ENCODE results near the gene PPP6R2. TPM values are rescaled to one million over a fixed set of nuclear protein-coding genes. Genes with fewer than 3 reads are reported as not detected.

Gene PPP6R2
- total and polyA plus RNA-seq, 2 of the 8 experiments (the other 6 are each of a cell fraction or from before 2014, with no cell fraction given), result 25.0 to 32.2 TPM

- TF ChIP-seq EP300 (IDR thresholded peaks at IDR 0.05; ENCODE audit: borderline replicate concordance in 1 of 2, low read depth in 2 of 2, low read length in 2 of 2) (no peak), KDM5A (IDR thresholded peaks at IDR 0.05; ENCODE audit: low read length) (no peak), CHD7 (IDR thresholded peaks at IDR 0.05; ENCODE audit: insufficient replicate concordance, low read length) (no peak), JUN (IDR thresholded peaks at IDR 0.05; ENCODE audit: low read depth, low read length) (no peak), BCL11A (IDR thresholded peaks at IDR 0.05; ENCODE audit: low read depth in 2 of 2, low read length in 2 of 2) (no peak), TEAD4 (IDR thresholded peaks at IDR 0.05; ENCODE audit: low read depth, low read length) (no peak), RFX5 (IDR thresholded peaks at IDR 0.05; ENCODE audit: borderline replicate concordance, low read depth, low read length) (no peak), ATF3 (IDR thresholded peaks at IDR 0.05; ENCODE audit: insufficient read depth, low read depth, low read length) (no peak), CTBP2 (IDR thresholded peaks at IDR 0.05; ENCODE audit: borderline replicate concordance, insufficient read depth, insufficient read length, low read length) (no peak)
Measured at GRCh38 chr22:50299785-50300619, 43.1 kb upstream of the PPP6R2 start (continued).
